NCI-H82 treated with DMSO at 0.1 percent for 48 hours (cell line): ENCODE results near the gene SPG7.

Experiments
- DNase-seq: peaks from one replicate; lab custom pipeline; 2025; ENCODE audit not compliant: unreplicated experiment; lab: John Stamatoyannopoulos, UW

SPG7 gene

DNA sequence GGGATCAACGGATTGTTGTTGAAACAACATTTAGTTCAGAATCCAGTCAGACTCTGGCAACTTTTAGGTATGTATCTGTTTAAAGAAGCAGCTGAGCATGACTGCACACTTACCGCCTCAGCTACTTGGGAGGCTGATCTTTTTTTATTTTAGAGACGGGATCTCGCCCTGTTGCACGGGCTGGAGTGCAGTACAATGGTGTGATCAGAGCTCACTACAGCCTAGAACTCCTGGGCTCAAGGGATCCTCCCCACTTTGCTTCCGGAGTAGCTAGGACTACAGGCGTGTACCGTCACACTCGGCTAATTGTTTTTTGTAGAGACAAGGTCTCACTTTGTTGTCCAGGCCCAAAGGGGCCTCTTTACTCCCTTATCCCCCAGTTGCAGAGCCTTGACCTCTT is 2.3 kb downstream of the SPG7 start:
- no peak for DNase-seq

DNA sequence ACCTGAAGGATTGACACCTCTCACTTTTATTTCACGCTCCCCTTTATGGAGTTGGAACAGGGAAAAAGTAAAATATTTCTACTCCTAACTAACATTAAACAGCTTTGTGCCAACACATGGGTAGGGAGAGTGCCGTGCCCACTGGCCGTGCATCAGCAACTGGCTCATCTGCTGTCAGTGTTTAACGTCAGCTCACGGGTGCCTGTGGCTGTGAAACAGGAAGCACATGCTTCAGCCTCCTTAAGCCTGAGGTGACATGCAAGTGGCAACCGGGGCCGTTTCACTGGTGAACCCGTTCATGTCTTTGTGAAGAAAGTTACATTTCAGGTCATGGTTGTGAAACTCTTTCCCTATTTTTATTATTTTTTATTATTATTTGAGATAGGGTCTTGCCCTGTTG is 3.2 kb downstream of the SPG7 start:
- no peak for DNase-seq

DNA sequence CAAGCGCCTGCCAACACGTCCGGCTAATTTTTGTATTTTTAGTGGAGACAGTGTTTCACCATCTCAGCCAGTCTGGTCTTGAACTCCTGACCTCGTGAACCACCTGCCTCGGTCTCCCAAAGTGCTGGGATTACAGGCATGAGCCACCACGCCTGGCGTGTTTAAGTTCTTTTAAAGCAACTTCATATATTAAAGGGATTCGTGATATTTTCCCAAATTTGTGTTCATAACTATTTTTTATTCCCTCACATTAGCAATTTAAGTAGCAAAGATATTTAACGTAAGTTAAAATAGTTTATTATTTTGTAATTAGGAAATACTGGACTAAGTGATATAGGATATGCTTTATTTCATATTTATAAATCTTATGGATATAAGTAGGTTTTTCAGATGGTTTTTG is 4.2 kb downstream of the SPG7 start:
- DNase-seq: no peak

DNA sequence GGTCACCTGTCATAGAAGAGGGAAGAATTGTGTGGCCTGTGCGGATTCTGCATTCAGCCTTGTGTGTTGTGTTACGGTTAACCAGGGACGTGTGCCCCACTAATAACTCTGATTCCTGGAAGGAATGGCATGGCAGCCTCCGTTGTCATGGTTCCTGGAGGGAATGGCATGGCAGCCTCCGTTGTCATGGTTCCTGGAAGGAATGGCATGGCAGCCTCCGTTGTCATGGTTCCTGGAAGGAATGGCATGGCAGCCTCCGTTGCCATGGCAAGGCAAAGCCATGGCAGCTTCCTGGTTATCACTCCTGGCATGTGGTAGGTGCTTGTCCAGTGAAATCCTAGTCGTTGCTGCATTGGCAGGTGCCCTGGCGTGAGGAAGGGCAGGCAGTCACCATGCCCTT is 8.9 kb downstream of the SPG7 start:
- DNase-seq: no peak

DNA sequence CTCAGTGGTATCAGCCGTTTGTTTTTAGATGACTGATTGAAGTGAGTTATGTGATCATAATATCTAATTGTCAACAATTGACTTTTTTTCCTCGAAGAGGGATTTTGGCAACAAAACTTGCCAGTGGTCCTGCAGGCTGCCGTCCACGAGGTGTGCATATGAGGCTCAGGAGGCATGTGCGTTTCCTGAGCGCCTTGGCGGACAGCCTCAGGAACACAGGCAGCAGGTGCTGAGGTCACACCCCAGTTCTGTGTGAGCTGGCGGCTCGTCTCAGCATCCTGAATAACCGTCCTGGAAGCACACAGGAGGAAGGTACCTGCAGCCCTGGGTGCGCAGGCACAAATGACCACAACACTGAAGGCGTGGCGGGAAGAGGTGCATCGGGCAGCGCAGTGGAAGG is 11.7 kb downstream of the SPG7 start:
- DNase-seq: no peak

DNA sequence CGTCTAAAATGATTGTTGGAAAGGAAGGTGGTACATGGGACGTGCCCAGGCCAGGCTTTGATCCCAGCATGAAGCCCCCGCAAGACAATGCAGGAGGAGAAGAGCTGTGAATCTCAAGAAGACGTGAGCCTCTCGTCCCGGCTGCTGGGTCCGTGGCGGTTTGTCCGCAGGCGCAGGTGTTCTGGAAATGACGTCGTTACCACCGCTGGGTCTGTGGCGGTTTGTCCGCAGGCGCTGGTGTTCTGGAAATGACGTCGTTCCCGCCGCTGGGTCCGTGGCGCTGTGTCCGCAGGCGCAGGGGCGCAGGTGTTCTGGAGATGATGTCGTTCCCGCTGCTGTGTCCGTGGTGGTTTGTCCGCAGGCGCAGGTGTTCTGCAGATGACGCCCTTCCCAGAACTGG is 14.1 kb downstream of the SPG7 start:
- DNase-seq: no peak

DNA sequence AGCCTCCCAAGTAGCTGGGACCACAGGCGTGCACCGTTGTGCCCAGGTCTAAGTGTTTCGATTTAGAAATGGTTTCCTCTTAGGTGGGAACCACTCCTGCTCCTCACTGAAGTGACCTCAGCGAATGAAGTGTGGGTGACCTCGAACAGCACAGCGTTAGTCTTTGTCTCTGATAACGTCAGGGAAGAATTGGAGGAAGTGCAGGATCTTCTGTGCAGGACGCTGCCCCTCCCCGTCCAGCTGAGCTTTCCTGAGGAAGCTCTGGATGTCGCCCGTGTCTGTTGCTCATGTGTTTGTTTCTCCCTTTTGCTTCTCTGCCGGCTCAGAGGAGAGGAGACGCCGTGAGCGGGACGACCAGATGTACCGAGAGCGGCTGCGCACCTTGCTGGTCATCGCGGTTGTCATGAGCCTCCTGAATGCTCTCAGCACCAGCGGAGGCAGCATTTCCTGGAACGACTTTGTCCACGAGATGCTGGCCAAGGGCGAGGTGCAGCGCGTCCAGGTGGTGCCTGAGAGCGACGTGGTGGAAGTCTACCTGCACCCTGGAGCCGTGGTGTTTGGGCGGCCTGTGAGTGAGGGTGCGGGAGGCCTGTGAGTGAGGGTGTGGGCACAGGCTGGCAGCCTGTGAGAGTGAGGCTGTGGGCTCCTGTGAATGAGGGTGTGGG is 15.6 kb downstream of the SPG7 start:
- no peak for DNase-seq

DNA sequence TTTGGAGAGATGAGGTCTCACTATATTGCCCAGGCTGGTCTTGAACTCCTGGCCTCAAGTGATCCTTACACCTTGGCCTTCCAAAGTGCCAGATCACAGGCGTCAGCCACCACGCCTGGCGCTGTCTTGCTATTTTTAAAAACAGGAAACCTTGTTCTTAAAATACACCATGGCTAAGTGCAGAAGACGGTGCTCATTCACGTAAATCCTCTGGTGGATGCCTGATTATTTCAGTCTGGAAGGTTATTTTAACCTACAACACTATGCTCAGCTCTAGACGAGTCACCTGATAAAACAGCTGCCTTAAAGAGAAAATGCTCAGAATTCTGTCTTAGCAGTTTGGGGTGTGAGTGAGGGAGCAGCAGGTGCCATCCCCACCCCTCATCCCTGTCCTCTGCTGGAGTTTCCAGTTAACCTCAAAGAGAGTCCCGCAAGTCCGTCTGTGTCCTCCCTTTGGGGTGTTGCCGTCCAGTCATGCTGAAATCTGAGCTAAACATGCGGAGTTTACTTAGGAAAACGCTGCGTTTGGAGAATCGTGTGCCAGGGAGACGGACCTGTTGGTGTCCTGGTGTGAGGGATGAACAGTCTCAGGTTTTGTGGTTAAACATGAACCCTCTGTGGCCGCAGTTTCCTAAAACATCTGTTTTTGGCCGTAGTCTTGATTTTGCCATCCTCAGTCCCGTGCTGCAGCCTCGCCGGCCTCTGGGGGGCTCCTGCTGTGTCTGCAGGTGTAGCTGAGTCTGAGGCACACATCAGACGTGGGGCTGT is 17.1 kb downstream of the SPG7 start:
- no peak for DNase-seq

DNA sequence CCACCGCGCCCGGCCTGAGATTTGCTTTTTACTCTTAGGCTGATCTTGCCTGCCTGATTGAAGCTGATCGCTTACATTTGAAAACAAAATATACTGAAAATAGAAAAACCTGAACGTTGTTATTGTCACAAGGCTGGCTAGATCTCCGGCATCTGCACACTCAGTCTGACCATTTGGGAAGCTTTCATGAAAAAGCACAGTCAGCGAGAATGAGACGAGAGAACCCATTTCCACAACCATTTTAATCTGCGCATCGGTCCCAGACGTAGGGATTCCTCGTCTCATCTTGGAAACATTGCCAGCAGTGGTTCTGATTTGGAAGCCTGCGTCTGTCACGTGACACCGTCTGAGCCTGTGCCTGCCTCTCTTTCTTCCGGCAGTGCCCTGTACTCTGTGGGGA is 20.9 kb downstream of the SPG7 start:
- no peak for DNase-seq

DNA sequence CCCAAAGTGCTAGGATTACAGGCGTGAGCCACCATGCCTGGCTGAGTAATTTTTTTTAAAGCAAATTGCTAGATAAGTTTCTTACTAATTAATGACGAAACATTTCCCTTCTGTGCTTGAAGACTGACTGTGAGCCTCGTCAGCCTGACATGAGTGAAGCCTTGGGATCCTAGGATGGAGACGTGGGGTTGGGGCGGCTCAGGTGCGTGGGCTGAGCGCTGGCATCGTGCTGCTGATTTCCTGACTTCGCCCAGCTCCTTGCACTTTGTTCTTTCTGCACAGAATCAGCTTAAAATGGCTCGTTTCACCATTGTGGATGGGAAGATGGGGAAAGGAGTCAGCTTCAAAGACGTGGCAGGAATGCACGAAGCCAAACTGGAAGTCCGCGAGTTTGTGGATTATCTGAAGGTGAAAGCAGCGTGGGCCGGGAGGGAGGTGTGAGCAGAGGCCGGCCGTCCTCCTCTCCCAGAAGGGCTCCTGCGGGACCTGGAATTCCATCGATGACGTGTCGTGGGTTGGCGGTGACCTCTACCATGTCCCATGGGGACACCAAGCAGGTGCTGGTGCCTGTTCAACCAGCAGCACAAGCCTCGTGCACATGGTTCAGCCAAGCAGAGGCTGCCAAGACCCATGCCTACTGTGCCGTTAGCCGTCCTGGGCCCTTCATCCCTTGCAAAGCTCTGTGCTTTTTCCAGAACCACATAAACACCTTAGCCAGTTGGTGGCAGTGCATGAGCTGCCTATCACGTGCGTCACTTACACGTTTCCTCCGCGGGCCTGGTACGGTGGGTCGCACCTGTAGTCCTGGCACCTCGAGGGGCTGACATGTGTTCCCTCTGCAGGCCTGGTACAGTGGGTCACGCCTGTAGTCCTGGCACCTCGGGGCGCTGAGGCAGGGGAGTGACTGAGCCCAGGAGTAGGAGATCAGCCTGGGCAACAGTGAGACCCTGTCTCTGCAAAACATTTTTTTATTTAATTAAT is 22.5 kb downstream of the SPG7 start:
- no peak for DNase-seq

DNA sequence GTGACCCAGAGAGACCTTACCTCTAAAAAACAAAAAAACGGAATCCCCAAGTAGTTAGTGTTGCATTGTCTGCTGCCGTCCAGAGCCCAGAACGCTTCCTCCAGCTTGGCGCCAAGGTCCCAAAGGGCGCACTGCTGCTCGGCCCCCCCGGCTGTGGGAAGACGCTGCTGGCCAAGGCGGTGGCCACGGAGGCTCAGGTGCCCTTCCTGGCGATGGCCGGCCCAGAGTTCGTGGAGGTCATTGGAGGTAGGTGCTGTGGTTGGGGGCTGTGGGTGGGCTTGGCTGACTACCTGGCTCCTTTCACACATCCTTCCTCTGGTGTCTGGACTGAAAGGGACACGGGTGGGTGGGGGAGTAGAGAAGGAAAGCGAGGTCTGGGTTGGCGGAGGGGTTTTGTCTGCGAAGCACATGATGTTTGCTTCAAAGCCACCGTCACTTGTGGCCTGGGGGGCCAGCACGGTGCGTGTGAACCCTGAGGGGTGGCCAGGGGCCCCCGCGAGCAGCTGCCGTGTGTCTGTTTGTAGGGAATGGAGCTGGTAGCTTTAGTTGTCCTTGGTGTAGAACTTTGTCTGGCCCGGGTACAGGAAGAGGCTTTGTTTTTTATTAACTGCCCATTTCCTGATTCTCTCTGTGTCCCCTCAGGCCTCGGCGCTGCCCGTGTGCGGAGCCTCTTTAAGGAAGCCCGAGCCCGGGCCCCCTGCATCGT is 23.8 kb downstream of the SPG7 start:
- DNase-seq: no peak

DNA sequence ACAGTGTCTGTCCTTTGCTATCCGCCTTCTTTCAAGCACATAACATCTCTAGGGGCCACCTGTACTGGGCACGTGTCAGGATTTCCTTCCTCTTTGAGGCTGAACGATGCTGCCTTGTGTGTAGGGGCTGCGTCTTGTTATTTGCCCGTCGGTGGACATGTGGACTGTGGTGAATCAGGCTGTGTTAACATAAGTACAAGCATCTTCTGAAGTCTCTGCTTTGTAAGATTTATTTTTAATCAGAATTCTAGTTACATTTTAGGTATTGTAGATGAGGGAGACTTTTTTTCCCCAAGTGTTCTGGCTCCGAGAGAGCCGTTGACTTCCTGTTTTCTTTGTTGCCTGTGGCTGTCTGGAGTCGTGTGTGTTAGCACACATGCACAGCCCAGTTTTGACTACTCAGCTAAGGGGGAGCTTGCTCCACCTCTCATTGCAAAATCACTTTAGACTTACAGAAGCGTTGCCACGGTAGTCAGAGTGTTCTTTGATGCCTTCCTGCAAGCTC is 26.1 kb downstream of the SPG7 start:
- no peak for DNase-seq

DNA sequence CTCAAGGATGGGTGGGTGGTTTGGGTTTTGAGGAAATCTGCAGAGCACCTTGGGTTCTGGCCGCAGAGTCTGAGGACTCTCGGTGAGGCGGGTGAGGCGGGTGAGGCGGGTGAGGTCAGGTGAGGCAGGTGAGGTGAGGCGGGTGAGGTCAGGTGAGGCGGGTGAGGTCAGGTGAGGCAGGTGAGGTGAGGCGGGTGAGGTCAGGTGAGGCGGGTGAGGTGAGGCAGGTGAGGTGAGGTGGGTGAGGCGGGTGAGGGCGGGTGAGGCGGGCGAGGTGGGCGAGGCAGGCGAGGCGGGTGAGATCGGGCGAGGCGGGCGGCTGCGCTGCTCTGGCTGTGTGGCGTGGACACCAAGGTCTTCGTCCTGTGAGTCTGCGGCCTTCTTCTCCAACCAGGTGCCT is 28.2 kb downstream of the SPG7 start:
- DNase-seq: no peak

DNA sequence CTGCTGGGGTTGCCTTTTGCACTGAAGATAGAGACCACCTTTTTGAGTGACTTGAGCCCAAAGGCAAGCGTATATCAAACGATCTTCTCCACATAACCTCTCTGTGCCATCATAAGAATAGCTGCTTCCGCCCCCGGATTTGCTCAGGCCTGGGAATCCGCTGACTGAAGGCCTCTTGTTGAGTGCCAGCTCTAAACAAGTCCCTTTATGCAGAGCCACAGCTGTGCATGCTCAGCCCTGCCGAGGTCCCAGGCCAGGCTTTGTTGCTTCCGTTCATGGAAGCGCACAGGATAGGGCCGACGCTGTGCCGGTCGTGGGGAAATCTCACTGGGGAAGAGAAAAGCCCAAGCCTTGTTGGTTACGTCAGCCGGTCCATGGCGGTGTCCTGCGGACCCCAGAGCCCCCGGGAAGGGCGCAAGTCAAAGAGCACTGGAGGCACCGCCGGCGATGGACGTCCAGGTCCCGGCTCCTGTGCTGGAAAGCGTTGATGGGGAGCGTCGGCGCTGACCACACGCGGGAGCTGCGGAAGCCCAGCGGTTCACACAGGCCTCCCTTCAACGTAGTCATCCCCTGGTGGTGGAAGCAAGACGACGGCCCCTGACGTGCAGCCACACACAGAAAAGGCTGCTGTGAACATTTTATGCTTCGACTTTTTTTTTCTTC is 28.8 kb downstream of the SPG7 start:
- DNase-seq: no peak

DNA sequence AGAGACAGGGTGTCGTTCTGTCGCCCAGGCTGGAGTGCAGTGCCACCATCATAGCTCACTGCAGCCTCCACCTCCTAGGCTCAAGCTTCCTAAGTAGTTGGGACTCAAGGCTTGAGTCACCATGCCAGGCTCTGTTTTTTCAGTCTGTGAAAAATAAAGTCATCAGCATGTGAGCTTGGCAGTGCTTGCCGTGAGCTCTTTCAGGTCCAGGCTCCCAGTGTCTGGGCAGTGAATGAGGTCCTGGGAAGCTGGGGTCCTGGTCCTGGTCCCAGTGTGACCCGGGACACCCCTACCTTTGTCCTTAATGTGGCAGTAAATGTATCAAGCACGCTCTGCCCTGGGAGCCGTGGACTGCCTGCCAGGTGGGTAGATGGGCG is 29.3 kb downstream of the SPG7 start:
- DNase-seq: no peak

DNA sequence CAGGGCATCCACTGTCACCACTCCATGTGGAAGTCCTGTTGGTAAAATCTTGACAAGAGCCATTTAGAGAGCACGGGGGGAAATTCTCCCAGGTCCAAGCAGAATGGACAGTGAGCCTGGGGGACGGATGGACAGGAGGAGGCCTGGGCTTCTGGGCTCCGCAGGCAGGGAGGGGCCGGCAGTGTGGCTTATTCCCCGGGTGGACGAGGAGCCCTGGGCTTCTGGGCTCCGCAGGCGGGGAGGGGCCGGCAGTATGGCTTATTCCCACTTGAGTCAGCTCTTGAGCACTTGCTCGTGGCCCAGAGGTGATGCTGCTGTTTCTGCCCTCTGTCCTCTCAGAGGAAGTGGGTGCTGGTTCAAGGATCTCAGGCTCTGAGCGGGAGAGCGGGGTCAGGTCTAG is 30.1 kb downstream of the SPG7 start:
- no peak for DNase-seq

DNA sequence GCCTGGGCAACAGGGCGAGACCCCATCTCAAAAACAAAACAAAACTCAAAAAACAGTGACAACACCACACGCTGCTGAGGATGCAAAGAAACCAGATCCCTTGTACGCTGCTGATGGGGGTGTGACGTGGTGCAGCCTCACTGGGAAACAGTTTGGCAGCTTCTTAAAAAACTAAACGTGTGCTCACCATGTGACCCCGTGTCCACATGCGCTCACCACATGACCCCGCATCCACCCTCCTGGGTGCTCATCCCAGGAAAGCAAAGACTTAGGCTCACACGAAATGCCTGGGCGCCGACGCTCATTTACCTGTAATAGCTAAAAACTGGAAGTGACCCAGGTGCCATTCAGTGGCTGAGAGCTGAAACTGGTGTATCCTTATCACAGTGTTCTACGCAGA is 32.4 kb downstream of the SPG7 start:
- DNase-seq: no peak

DNA sequence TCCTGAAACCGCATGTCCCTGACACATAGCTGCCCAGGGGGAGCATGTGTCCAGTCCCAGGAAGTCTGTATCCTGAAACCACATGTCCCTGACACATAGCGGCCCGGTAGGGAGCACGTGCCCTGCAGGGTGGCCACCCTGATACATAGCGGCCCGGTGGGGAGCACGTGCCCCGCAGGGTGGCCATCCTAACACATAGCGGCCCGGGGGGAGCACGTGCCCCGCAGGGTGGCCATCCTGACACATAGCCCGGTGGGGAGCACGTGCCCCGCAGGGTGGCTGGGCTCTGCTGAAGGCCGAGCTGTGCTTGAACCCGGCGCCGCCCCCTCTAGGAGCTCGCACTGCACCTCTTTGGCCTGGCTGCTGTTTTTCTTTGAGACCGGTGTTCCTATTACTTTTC is 33.6 kb downstream of the SPG7 start:
- no peak for DNase-seq

DNA sequence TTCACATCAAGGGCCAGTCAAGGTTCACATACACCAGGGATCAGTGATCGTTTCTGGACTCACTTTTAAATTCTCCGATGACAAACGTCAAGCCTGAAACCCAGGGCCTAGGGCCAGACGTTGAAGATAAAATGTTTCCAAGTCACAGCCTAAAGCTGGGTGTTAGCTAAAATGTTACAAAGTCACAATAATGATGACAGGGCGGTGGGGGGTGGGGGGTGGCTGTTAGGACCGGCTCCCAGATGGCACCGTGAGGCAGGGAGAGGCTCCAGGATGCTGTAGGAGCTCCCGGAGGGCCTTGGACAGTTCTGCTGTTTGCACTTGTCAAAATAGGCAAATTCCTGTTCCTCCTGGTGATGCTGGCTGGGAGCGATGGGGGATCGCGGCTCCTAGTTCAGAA is 35.9 kb downstream of the SPG7 start:
- DNase-seq: no peak

DNA sequence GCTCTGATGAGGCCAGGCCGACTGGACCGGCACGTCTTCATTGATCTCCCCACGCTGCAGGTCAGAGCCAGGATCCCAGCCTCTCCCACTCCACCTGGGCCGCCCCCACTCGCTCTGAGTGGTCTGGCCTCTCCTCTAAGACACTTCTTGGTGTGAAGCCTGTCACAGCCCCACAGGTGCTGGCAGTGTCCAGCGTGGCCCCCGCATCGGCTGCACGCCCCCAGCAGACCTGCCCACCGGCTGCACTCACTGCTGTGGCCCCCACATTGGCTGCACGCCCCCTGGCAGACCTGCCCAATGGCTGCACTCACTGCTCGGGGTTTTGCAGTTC is 36.5 kb downstream of the SPG7 start:
- DNase-seq: no peak
